Prostate gland (tissue), 2 donors: Measurements from ENCODE around the gene WNT3.

Experiments
- POLR2AphosphoS5 ChIP-seq: sonication (generic); formaldehyde crosslinking; IDR thresholded peaks from one replicate; pipeline ENCODE4 v1.6.1; 2017; ENCODE audit warnings: antibody characterized with exemption
- TF ChIP-seq, protein P1 (sequence below), 4 experiments: fragments of 200-600 bp in 2 of 4; fragments of 450-650 bp in 2 of 4; sonication (generic) in 2 of 4; IDR thresholded peaks; 1 replicate in 3 of 4; 2 replicates in 1 of 4; pipeline ENCODE4 v1.5.1; 2016 to 2019; ENCODE audit warnings: antibody characterized with exemption in 4 of 4, mild to moderate bottlenecking in 2 of 4, moderate library complexity in 2 of 4

- TF ChIP-seq POLR2AphosphoS5: no peak
- TF ChIP-seq, protein P1, sequence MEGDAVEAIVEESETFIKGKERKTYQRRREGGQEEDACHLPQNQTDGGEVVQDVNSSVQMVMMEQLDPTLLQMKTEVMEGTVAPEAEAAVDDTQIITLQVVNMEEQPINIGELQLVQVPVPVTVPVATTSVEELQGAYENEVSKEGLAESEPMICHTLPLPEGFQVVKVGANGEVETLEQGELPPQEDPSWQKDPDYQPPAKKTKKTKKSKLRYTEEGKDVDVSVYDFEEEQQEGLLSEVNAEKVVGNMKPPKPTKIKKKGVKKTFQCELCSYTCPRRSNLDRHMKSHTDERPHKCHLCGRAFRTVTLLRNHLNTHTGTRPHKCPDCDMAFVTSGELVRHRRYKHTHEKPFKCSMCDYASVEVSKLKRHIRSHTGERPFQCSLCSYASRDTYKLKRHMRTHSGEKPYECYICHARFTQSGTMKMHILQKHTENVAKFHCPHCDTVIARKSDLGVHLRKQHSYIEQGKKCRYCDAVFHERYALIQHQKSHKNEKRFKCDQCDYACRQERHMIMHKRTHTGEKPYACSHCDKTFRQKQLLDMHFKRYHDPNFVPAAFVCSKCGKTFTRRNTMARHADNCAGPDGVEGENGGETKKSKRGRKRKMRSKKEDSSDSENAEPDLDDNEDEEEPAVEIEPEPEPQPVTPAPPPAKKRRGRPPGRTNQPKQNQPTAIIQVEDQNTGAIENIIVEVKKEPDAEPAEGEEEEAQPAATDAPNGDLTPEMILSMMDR (IDR thresholded peaks at IDR 0.05): no peak
Measured at GRCh38 chr17:46854515-46854914, 36.0 kb upstream of the WNT3 start.
